ENCODE measurements around the gene ADAMTSL1.

Gene ADAMTSL1

GRCh38 chr9:18611971-18612370 lies 138.0 kb downstream of the ADAMTSL1 start:
- no peak for DNase-seq

- DNase-seq = no peak
Measured at GRCh38 chr9:18614116-18614515, 140.2 kb downstream of the ADAMTSL1 start.

- DNase-seq = no peak
Measured at GRCh38 chr9:18614651-18615050, 140.7 kb downstream of the ADAMTSL1 start.

DNA sequence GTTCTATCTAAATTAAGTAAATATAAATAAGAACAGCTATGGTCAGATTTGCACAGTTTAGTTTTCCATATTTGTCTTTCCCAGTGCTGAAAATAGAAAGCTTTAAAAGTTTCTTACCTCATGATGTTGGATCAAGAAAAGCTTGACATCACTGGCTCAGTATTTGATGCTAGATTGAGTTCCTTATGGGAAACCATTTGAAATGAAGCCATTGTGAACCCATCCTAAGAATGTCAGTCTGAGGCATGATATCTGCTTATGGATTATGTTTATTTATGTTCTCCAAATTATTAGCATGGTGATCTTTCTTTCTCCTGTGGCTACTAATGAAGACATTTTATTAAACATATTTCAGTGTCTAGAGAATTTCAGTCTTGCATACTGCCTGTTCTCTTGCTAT lies 143.0 kb downstream of the ADAMTSL1 start:
- DNase-seq = no peak

- no peak for DNase-seq
Measured at GRCh38 chr9:18617759-18618158, 143.8 kb downstream of the ADAMTSL1 start.

- no peak for DNase-seq
Measured at GRCh38 chr9:18618862-18619261, 144.9 kb downstream of the ADAMTSL1 start.

DNA sequence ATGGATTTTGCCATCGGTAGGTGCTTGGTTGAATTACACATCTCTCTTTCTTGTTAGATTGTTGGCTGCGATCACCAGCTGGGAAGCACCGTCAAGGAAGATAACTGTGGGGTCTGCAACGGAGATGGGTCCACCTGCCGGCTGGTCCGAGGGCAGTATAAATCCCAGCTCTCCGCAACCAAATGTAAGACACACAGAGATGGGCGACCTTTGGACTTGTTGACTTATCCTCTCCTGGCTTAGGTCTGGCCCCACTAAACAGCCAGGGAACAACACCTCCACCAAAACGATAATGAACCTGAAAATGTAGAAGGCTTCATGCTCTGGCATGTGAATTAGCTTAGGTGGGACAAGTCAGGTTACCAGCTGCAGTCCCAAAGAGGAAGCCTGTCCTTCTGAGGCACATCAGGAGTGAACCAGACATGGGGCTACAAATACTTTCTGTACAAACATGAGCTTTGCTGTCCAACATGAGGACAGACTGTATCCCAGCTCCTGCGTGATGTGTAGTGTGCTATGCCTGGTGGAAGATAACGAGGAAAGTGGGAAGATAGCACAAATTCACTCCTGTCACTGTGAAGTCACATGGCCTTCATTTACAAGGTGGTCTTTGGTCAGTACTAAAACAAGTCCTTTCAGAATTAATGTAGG lies 148.4 kb downstream of the ADAMTSL1 start:
- no peak for DNase-seq

- no peak for DNase-seq
Measured at GRCh38 chr9:18623221-18624079, 149.5 kb downstream of the ADAMTSL1 start.

- DNase-seq = no peak
Measured at GRCh38 chr9:18626046-18626698, 152.2 kb downstream of the ADAMTSL1 start.

GRCh38 chr9:18629136-18629535 lies 155.2 kb downstream of the ADAMTSL1 start:
- DNase-seq = no peak

DNA sequence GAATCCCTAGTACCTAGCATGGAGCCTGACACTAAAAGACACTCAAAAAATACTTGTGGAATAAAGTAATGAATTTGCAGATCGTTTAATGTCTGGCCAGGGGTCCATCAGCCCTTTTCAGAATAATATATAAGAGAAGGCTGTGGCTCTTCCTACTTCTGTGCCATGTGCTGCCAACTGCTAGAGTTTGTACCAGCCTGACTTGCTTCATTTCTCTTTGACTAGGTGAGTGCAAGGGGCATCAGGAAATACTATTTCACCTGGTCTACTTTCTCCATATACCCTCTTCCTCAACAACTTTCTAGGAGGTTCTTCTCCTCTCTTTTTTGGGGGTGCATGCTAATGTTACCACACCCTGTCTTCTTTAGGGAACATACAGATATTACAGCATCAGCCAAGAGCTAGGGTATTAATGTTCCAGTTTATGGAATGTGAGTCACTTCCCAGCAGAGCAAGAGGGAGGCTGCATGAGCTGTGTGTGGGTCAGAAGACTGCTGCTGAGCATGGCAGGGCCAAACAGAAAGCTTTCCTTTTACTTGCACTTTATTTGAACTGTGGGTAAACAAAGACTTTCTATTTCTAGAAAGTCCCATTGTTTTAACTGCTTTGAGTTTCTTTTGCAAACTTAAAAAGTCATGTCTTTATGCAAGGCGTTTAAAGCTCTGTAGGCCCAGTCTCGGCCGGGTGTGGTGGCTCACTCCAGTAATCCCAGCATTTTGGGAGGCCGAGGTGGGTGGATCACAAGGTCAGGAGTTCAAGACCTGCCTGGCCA lies 158.9 kb downstream of the ADAMTSL1 start:
- DNase-seq = no peak

DNA sequence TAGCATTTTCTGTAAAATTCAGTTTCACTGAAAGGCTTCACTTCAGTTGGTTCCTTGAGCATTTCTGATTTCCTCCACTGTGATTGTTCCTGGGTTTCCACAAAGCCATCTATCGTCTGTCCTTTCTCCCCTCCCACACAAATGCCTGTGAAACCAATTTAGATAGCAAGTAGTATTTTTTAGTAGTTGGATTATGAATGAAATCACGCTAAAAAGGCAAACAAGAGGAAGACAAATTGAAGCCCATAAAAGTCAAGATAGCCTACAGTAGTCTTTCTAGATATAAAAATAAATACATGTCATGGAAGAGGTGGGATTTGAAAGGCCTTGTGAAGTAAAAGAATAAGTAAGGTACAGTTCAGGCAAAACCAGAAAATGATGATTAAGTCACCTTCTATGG lies 162.8 kb downstream of the ADAMTSL1 start:
- DNase-seq = no peak

- DNase-seq = no peak
Measured at GRCh38 chr9:18638371-18639249, 164.7 kb downstream of the ADAMTSL1 start.

DNA sequence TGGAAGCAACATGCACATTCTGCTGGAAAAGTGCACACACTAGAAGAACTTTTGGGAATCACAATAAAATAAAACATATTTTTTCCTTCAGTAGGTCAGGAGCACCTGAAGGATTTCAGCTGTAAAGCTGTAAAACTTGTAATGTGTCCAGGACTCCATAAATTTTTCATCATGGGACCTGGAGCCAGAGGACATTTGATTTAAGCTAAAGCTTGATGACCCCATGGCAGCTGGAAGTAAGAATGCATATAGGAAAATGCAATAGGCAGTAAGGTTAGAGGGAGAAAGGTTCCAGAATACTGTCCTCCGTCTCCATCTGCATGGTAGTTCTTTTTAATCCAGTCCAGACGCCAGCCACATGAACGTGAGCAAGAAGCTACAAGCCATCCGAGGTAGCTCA lies 166.0 kb downstream of the ADAMTSL1 start:
- DNase-seq = no peak

DNA sequence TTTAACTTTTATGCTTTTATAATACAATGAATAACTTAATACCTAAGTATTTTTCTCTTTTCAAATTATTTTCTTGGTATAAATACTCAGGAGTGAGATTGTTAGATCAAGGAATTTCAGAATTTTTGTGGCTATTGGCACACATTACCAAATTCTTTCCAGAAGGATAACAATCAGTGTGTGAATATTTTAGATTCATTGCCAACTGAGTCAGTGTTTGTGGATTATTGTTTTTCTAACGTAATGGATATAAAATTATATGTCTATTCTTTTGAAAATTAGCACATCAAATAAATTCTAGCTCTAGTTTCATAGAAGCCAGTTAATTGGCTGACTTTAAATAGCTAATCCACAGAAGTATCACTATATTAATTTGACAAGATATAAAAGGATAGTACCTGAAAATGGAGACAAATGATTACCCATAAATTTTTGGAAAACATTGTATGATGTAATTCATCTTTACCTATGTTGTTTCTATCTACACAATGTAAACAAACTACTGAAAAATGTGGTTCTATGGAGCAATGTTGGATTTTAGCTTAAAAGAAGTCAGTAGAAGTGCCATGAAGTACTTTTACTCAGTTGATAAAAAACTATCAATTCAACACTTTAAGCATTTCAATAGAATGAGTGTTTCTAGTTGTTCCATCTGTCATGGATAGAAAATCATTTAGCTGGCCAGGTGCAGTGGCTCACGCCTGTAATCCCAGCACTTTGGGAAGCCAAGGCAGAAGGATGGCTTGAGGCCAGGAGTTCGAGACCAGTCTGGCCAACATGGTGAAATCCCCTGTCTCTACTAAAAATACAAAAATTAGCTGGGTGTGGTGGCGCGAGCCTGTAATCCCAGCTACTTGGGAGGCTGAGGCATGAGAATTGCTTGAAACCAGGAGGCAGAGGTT lies 185.1 kb downstream of the ADAMTSL1 start:
- no peak for DNase-seq

DNA sequence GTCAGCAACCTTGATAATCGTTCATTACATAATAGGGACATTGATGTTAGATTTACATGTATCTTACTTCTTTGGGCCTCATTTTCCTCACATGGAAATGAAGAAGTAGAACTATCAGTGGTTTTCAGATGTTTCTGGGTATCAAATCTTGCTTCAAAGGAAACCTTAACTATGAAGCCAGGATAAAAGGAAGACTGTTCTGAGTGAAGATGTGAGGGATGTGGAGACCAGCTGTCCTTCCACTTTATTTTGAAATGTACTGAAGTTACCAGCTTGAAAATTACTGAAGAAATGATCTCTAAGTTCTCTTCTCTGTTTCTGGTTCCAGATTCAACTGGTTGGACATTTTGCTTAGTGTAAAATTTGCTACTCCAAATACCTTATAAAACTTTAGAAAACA lies 186.0 kb downstream of the ADAMTSL1 start:
- DNase-seq = no peak

DNA sequence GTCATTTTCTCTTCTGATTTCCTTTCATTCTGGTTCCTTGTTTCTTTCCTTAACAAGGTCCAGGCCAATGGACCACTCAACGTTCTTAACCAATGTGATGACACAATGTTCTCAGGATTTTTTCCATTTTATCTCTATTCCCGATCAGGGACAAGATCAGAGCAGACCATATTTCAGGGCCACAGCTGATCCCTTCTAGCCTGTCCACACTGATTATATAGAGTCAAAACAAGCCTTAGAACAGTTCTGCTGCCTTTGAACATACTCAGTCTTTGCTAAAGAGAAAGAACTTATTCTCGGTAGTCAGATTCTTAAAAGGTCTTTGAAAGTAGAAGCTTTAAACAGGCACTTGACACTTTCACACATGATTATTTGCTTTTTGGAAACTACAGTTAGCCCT lies 188.4 kb downstream of the ADAMTSL1 start:
- DNase-seq = no peak

DNA sequence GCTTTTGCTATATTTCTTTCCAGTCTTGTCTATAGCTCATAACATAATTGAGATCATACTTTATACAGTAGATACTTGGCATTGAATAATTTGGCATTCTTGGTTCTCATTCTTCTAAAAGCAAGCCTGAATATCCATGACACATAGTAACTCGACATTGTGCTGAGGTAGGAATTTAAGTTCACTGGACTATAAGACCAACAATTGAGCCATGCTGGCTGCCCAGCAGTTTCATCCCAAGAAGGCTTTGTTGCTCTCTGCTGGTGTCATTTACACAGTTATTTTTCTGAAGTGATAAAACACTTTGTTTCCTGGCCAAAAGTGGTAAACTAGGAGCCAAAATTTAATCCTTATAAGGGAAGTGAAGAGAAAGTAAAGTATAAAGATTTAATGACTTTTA lies 192.0 kb downstream of the ADAMTSL1 start:
- no peak for DNase-seq

GRCh38 chr9:18666348-18666747 lies 192.4 kb downstream of the ADAMTSL1 start:
- DNase-seq = no peak

GRCh38 chr9:18666986-18667772 lies 193.2 kb downstream of the ADAMTSL1 start:
- DNase-seq = no peak

Measured in NCI-H524 treated with DMSO at 0.1 percent for 48 hours (cell line).